ENCODE measurements around the gene SH2B3. TPM values are rescaled to one million over a fixed set of nuclear protein-coding genes. Genes with fewer than 3 reads are reported as not detected.
A peak's percentile ranks its signal among the peaks of the same experiment; 100 is the strongest.

Gene SH2B3
- total and polyA plus RNA-seq, 2 of the 13 experiments (the other 11 are each of a cell fraction or from before 2014, with no cell fraction given), result 6.8 to 6.9 TPM

GRCh38 chr12:111445726-111446581 lies 40.2 kb downstream of the SH2B3 start:
- ChIA-PET POLR2A (no interaction called here), CTCF (ENCODE audit: low intra/inter-chr PET ratio, low total read pairs) (no interaction called here)
- ATAC-seq (no peak), FAIRE-seq (no peak), DNase-seq (ENCODE audit: low spot score) (no peak)
- Histone ChIP-seq H3K9ac (ENCODE audit: insufficient read depth, low read depth, low read length) (no peak overlapping the region), H3K79me2 (ENCODE audit: insufficient read depth, low read length) (no peaks in the 10 kb centered on the region), H3K4me1 (ENCODE audit: insufficient read depth, low read length) (no peaks in the 10 kb centered on the region), H3K4me2 (ENCODE audit: low read depth, low read length) (no peak overlapping the region), H2AFZ (ENCODE audit: low read length) (no peak overlapping the region), H3K27ac (ENCODE audit: extremely low read length, insufficient read depth, low read length) (no peak overlapping the region), H3K9me3 (ENCODE audit: low read length) (no peaks in the 10 kb centered on the region), H3K36me3 (replicated peaks in 1 of 2; ENCODE audit: control insufficient read depth in 1 of 2, insufficient read depth in 2 of 2, low read length in 2 of 2) (peaks cover 42 to 85% of the 10 kb centered on the region in 2 experiments), H3K27me3 (ENCODE audit: control insufficient read depth in 1 of 2, insufficient read depth in 2 of 2, low read length in 2 of 2) (no peaks in the 10 kb centered on the region; a peak in 1 of 5 replicates), H3K4me3 (replicated peaks in 1 of 3; ENCODE audit: insufficient read depth in 1 of 3, low read depth in 2 of 3, low read length in 3 of 3) (no peak overlapping the region), H4K20me1 (ENCODE audit: insufficient read depth, low read length) (0 out of 2 replicates have a peak, but pooled peaks cover 5% of the 10 kb centered on the region)
- BruUV-seq (replicated peaks), result no TSS peak
- WGBS (ENCODE audit: low lambda C conversion rate), result 89% methylated on average over 3 of the region's 6 CpGs
- in situ Hi-C loops (cut with HindIII; ENCODE audit: extremely low pct_ligation_motif_present, low pct_unique_long_range_greater_than_20kb), result no loop called here
- 0 out of 2 replicates have a peak, but pooled peaks have one; percentile 46 for TF ChIP-seq SSRP1 (CRISPR knock-in tag; IDR thresholded peaks at IDR 0.05)
- TF ChIP-seq RNF219 (CRISPR knock-in tag; IDR thresholded peaks at IDR 0.05), result no peak
- TF ChIP-seq ZNF644 (CRISPR knock-in tag; IDR thresholded peaks at IDR 0.05; ENCODE audit: low read depth), result no peak
- no peak for TF ChIP-seq SCMH1 (CRISPR knock-in tag; IDR thresholded peaks at IDR 0.05; ENCODE audit: borderline replicate concordance)
- TF ChIP-seq ATAD3A (CRISPR knock-in tag; IDR thresholded peaks at IDR 0.05), result no peak
- no peak for TF ChIP-seq ZBTB2 (CRISPR knock-in tag; IDR thresholded peaks at IDR 0.05; ENCODE audit: low read depth)
- TF ChIP-seq ZNF792 (CRISPR knock-in tag; IDR thresholded peaks at IDR 0.05), result no peak
- no peak for TF ChIP-seq AGO1 (IDR thresholded peaks at IDR 0.05; ENCODE audit: low read depth, low read length, poor library complexity, severe bottlenecking)
- no peak for TF ChIP-seq HDAC2 (CRISPR knock-in tag; IDR thresholded peaks at IDR 0.05)
- TF ChIP-seq ZNF709 (CRISPR knock-in tag; IDR thresholded peaks at IDR 0.05), result no peak
- TF ChIP-seq POLR2A (IDR thresholded peaks at IDR 0.05; ENCODE audit: insufficient read depth in 1 of 2, low read depth in 2 of 2, low read length in 2 of 2), result 0 out of 4 replicates have a peak, but pooled peaks of 1 of the 2 experiments have one; percentile 3
- intact Hi-C loops (cut with micrococcal nuclease; ENCODE audit: unreplicated experiment), result no loop called here

All from HepG2 (cell line).